Adrenal gland (tissue), 12 donors: ENCODE data around the gene ANKRD42. TPM values are rescaled to one million over a fixed set of nuclear protein-coding genes. Genes with fewer than 3 reads are reported as not detected.

ENCODE experiments used
- DNase-seq, 7 donors: peaks; one replicate each; pipeline ENCODE4 v3.0.0-alpha.2; 2019 to 2020
- H3K27ac ChIP-seq, 5 donors: fragments of 200-600 bp; sonication (generic) in 4 of 5; 1 replicate in 3 of 5; 2 replicates in 2 of 5; pipeline versions ENCODE4 v1.5.1 to v1.8.0; 2016 to 2020; ENCODE audit warnings: mild to moderate bottlenecking in 1 of 5
- H3K27me3 ChIP-seq: fragments of 200-600 bp; 2 replicates; pipeline ENCODE4 v1.8.0; 2021
- H3K36me3 ChIP-seq, 2 donors: fragments of 200-600 bp; replicated peaks in 1 of 2; 1 replicate in 1 of 2; 2 replicates in 1 of 2; pipeline versions ENCODE4 v1.5.1 to v1.8.0; 2018 to 2022
- H3K4me1 ChIP-seq, 2 donors: fragments of 200-600 bp; replicated peaks in 1 of 2; 1 replicate in 1 of 2; 2 replicates in 1 of 2; pipeline versions ENCODE4 v1.5.1 to v1.8.0; 2018 to 2021
- H3K4me3 ChIP-seq, 4 donors: fragments of 200-600 bp; sonication (generic) in 3 of 4; one replicate each; pipeline ENCODE4 v1.5.1; 2016 to 2018
- H3K9me3 ChIP-seq, 3 donors: fragments of 200-600 bp; sonication (generic) in 1 of 3; replicated peaks in 1 of 3; 1 replicate in 2 of 3; 2 replicates in 1 of 3; pipeline versions ENCODE4 v1.5.1 to v1.8.0; 2016 to 2021
- CTCF ChIP-seq, 6 experiments: fragments of 450-650 bp in 4 of 6; fragments of 200-600 bp in 2 of 6; sonication (generic) in 1 of 6; IDR thresholded peaks; 1 replicate in 5 of 6; 2 replicates in 1 of 6; pipeline versions ENCODE4 v1.5.1 to v1.8.0; 2016 to 2021; ENCODE audit warnings: antibody characterized with exemption in 6 of 6, mild to moderate bottlenecking in 2 of 6, moderate library complexity in 1 of 6
- POLR2A ChIP-seq, 2 donors: fragments of 450-650 bp; IDR thresholded peaks; one replicate each; pipeline ENCODE4 v1.6.1; 2017; ENCODE audit warnings: antibody characterized with exemption in 2 of 2, mild to moderate bottlenecking in 2 of 2, moderate library complexity in 1 of 2
- WGBS, 4 donors: extraction: QIAGEN DNeasy Blood & Tissue Kit in 2 of 4; methylation state at CpG; one replicate each; pipeline versions ENCODE4 v1.1.5 to v1.1.7; 2013 to 2017; 5-methylcytosine and 5-hydroxymethylcytosine counted together
- intact Hi-C, 2 donors: fragments of 100-400 bp; cut with DNase I; formaldehyde crosslinking; loops; one replicate each; pipeline versions ENCODE4 v1.14.1 to v1.15.0; 2022 to 2023
- polyA plus RNA-seq, 3 donors: library from polyadenylated mRNA; stranded (reverse); fragments of 200-250 nt in 2 of 3; fragments of 350-450 nt in 1 of 3; fragmentation: Illumina TruSeq in 1 of 3; extraction: RNeasy Lipid Tissue Mini Kit (QIAGEN cat#74804) in 1 of 3; gene quantifications; one replicate each; pipeline ENCODE4 v1.2.3, GENCODE V29; 2013 to 2014
- total RNA-seq, 9 donors: library from RNA; depleted of rRNA in 4 of 9; stranded (reverse); fragments of >200 nt in 4 of 9; fragments of 120-200 nt in 1 of 9; fragmentation: NEBNext Ultra II Directional in 1 of 9; extraction: Animal tissue kit (Norgen Biotek cat#: 25700) in 1 of 9; gene quantifications; one replicate each; pipeline versions ENCODE4 v1.1.0 to v1.2.4, GENCODE V29; 2013 to 2023
- donor health status: healthy with polysubstance abuse.
- donor health status: Bipolar disorder and iron deficiency.
- donor health status: DM: yes; HTN: yes; CAD: no.
- donor health status: DM: no; HTN: no; CAD: no.
- donor health status: DM: no; HTN: no; CAD: no.
- donor health status: DM: yes; HTN: yes; CAD: no.

The ANKRD42 gene
- total and polyA plus RNA-seq, 12 donors: 9.0 to 34.3 (median 23.3) TPM

DNA sequence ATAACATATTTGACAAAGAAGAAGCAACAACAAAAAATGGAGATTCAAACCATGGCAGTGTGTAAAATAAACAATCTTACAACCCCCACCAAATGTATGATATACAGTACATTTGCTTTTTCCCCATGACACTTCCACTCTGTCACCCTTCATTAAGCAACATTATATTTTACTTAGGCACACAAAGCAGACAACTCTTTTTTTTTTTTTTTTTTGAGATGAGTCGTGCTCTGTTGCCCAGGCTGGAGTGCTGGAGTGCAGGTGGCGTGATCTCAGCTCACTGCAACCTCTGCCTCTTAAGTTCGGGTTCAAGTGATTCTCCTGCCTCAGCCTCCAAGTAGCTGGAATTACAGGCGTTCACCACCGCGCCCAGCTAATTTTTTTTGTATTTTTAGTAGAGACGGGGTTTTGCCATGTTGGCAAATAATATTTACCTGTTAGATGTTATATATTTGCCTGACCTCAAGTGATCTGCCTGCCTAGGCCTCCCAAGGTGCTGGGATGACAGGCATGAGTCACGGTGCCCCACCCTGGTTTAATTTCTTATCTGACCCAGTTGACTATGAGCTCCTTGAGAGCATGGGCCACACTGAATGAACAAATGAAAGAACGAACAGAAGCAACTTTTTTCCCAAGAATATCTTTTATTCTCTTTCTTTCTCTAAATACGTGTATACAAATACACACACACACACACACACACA, 42.1 kb upstream of the ANKRD42 start:
- H3K36me3 ChIP-seq: no peaks in the 10 kb centered on the region
- H3K4me1 ChIP-seq: peaks cover 0 to 6% of the 10 kb centered on the region in 2 donors
- H3K4me3 ChIP-seq: no peak overlapping the region
- intact Hi-C loops: loop anchor here in 1 of 2 donors (10.0 kb wide), 1 partner anchor 247 kb away; the partner anchor contains the start of genes DDIAS and PRCP
- H3K27ac ChIP-seq: no peak overlapping the region
- no peak for DNase-seq
- WGBS, 4 donors: 84 to 90% (median 87%) methylated on average over 10 of the region's 10 CpGs
- H3K27me3 ChIP-seq: no peaks in the 10 kb centered on the region
- H3K9me3 ChIP-seq: no peaks in the 10 kb centered on the region
- TF ChIP-seq POLR2A (IDR thresholded peaks at IDR 0.05) (no peak), CTCF (IDR thresholded peaks at IDR 0.05) (no peak)

GRCh38 chr11:83152264-83152663, 41.2 kb upstream of the ANKRD42 start:
- WGBS, 4 donors: 92 to 98% (median 96%) methylated on average over 2 of the region's 2 CpGs
- Histone ChIP-seq H3K4me1 (peaks cover 0 to 6% of the 10 kb centered on the region in 2 donors), H3K9me3 (no peaks in the 10 kb centered on the region), H3K4me3 (no peak overlapping the region), H3K27me3 (no peaks in the 10 kb centered on the region), H3K36me3 (no peaks in the 10 kb centered on the region), H3K27ac (no peak overlapping the region)
- no peak for TF ChIP-seq CTCF (IDR thresholded peaks at IDR 0.05)
- no peak for TF ChIP-seq POLR2A (IDR thresholded peaks at IDR 0.05)
- no peak for DNase-seq
- intact Hi-C loops: loop anchor here in 1 of 2 donors (10.0 kb wide), 1 partner anchor 247 kb away; the partner anchor contains the start of genes DDIAS and PRCP

DNA sequence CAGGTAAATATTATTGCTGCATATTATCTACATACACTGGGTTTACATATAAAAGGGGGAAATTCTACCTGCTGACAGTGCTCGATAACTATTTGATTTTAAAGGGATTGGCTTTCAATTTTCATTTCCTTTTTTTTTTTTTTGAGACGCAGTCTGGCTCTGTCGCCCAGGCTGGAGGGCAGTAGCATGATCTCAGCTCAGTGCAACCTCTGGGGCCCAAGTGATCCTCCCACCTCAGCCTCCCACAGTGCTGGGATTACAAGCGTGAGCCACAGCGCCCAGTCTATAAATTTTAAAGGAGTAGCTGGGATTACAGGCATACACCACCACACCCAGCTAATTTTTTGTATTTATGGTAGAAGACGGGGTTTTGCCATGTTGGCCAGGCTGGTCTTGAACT, 39.7 kb upstream of the ANKRD42 start:
- TF ChIP-seq POLR2A (IDR thresholded peaks at IDR 0.05) (no peak), CTCF (IDR thresholded peaks at IDR 0.05) (no peak)
- 82 to 90% (median 88%) methylated on average over 6 of the region's 6 CpGs for WGBS, 4 donors
- H3K9me3 ChIP-seq: no peaks in the 10 kb centered on the region
- no peak overlapping the region for H3K4me3 ChIP-seq
- peaks cover 0 to 6% of the 10 kb centered on the region in 2 donors for H3K4me1 ChIP-seq
- no peak for DNase-seq
- no peak overlapping the region for H3K27ac ChIP-seq
- intact Hi-C loops: loop anchor here in 1 of 2 donors (10.0 kb wide), 1 partner anchor 249 kb away; the partner anchor contains the start of genes DDIAS and PRCP
- no peaks in the 10 kb centered on the region for H3K36me3 ChIP-seq
- H3K27me3 ChIP-seq: no peaks in the 10 kb centered on the region

DNA sequence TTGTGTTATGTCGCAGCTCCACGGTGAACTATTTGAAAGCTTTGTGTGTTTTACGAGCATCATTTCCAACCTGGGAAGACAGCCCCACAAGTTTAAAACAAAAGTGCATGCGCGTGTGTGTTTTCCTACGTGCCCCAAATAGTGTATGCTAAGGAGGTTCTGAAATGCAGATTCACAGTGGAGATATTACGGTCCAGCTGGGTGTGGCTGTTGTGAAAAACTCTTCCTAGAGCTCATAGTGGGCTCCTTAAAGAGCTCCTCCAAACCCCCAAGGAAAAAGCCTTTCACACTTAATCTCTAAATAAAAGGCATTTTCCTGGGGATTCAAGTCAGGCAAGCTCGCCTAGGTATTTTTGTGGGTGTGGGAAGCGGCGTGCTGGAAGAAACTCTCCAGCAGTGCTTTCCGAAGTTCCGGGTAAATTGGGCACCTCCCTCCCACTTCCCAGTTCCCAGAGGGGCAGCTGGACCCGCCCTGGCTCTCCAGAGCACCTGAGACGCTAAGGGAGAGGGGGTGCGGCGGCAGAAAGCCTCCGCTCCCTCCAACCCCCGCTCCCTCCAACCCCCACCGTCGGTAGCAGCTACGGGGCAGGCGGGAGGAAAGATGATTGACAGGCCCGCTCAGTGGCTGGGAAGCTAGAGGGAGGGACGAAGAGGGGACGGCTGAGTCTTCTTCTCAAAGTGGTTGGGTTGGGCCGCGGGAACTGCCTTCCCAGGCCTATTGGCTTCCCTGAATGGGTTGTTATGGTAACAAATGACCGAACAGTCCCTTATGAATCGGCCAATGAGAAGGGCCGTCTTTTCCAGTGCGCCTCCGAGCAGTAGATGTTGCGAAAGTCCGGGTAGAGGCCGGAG, 37.1 kb upstream of the ANKRD42 start:
- 0 to 1% (median 0%) methylated on average over 20 to 35 of the region's 35 CpGs for WGBS, 4 donors
- H3K27me3 ChIP-seq: no peaks in the 10 kb centered on the region
- H3K27ac ChIP-seq: peak overlapping the region; percentile 84 to 100 (median 90)
- no peaks in the 10 kb centered on the region for H3K36me3 ChIP-seq
- intact Hi-C loops: loop anchor here in 1 of 2 donors (10.0 kb wide), 1 partner anchor 252 kb away; the partner anchor contains the start of genes DDIAS and PRCP
- TF ChIP-seq POLR2A (IDR thresholded peaks at IDR 0.05) (peak in 1 of 2 donors; percentile 79), CTCF (IDR thresholded peaks at IDR 0.05) (no peak)
- no peaks in the 10 kb centered on the region for H3K9me3 ChIP-seq
- DNase-seq: peak in 6 of 7 donors; percentile 98 to 100 (median 100)
- H3K4me1 ChIP-seq: peaks cover 9 to 29% of the 10 kb centered on the region in 2 donors
- H3K4me3 ChIP-seq: peak overlapping the region; percentile 16 to 83 (median 52)
